IPS DF 6.9 (cell line): ENCODE data around the gene ADGRA1.
A peak's percentile ranks its signal among the peaks of the same experiment; 100 is the strongest.
"Not testable (repeated sequence)": the region's sequence is repeated elsewhere in the genome, so short reads cannot be mapped to it uniquely, and the experiment has no call there.

Source experiments
- DNase-seq: peaks from one replicate; pipeline ENCODE4 v3.0.0-alpha.2; 2013; ENCODE audit warnings: low read depth, low spot score
- H3K27ac ChIP-seq: one replicate; pipeline ENCODE4 v1.5.1; 2013; ENCODE audit warnings: low read length, control low read depth
- H3K27me3 ChIP-seq: 2 replicates; pipeline ENCODE4 v1.6.1; 2013; ENCODE audit warnings: mild to moderate bottlenecking, low read length; ENCODE audit not compliant: control insufficient read depth, insufficient read depth
- H3K36me3 ChIP-seq: 2 replicates; pipeline ENCODE4 v1.6.1; 2013; ENCODE audit warnings: low read length; ENCODE audit not compliant: control insufficient read depth, insufficient read depth
- H3K4me1 ChIP-seq: 2 replicates; pipeline ENCODE4 v1.6.1; 2013; ENCODE audit warnings: low read length; ENCODE audit not compliant: control insufficient read depth, insufficient read depth
- H3K4me3 ChIP-seq: 2 replicates; pipeline ENCODE4 v1.5.1; 2013; ENCODE audit warnings: mild to moderate bottlenecking, low read length
- H3K9me3 ChIP-seq: 2 replicates; pipeline ENCODE4 v1.6.1; 2013; ENCODE audit warnings: low read length, inconsistent platforms; ENCODE audit not compliant: control insufficient read depth, insufficient read depth
- WGBS: extraction: QIAGEN DNeasy Blood & Tissue Kit; methylation state at CpG from one replicate; pipeline ENCODE4 v1.1.7; 2013; ENCODE audit warnings: mixed read lengths, missing lambda C conversion rate; ENCODE audit not compliant: insufficient read length, insufficient coverage; 5-methylcytosine and 5-hydroxymethylcytosine counted together

Gene ADGRA1

DNA sequence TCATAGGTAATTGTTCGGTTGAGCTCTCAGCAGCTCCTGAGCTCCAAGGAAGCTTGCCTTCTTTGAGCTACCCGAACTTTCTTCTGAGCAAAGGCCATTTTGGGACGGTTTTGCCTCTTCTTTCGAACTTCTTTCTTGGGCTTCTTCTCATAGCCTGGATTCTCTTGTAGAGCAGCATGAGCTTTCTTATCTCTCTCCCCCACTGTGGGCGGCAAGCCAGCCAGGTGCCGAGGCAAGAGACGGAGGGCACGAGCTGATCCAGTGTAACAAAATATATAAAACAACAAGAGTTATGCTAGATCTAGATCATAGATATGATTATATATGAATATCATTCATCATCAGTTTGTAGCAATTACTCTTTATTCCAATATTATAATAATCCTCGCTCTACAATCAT lies 55.8 kb downstream of the ADGRA1 start:
- no CpG with 5 or more reads among the region's 9 CpGs for WGBS
- DNase-seq, result no peak
- H3K27me3 ChIP-seq, result no peaks in the 10 kb centered on the region
- no peak overlapping the region for H3K4me3 ChIP-seq
- H3K4me1 ChIP-seq, result peaks cover 1% of the 10 kb centered on the region; the same call in 1 of the 2 replicates
- H3K9me3 ChIP-seq, result no peaks in the 10 kb centered on the region
- H3K36me3 ChIP-seq, result no peaks in the 10 kb centered on the region
- H3K27ac ChIP-seq, result no peak overlapping the region

DNA sequence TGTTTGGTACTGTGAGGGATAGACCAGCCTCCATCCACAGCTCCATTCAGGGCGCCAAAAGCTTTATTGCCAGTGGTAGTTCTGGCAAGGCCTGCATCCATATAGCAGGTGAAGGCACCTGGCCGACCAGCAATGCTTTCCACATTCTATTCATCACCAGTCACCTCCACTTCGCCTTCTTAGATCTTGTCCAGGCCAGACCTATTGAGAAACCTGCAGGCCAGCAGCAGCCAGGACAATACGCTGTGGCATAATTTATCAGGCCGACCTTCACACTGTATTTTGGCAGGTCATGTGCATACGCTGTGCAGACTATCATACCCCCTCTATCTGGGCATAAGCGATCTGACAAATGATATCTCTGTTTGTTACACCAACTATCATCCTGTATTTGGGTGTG lies 57.0 kb downstream of the ADGRA1 start:
- Histone ChIP-seq H3K36me3 (no peaks in the 10 kb centered on the region), H3K27ac (no peak overlapping the region), H3K4me3 (no peak overlapping the region), H3K4me1 (no peaks in the 10 kb centered on the region; the same call in 1 of the 2 replicates), H3K27me3 (no peaks in the 10 kb centered on the region), H3K9me3 (no peaks in the 10 kb centered on the region)
- no peak for DNase-seq
- WGBS, result no CpG with 5 or more reads among the region's 7 CpGs

DNA sequence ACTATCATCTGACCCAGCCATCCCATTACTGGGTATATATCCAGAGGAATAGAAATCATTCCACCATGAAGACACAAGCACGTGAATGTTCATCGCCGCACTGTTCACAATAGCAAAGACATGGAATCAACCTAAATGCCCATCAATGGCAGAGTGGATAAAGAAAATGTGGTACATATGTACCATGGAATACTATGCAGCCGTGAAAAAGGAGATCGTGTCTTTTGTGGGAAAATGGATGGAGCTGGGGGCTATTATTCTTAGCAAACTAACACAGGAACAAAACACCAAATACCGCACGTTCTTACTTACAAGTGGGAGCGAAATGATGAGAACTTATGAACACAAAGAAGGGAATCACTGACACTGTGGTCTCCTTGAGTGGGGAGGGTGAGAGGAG lies 62.5 kb downstream of the ADGRA1 start:
- DNase-seq, result no peak
- Histone ChIP-seq H3K4me3 (no peak overlapping the region), H3K27ac (no peak overlapping the region), H3K4me1 (peaks cover 3% of the 10 kb centered on the region), H3K9me3 (no peaks in the 10 kb centered on the region), H3K27me3 (no peaks in the 10 kb centered on the region), H3K36me3 (no peaks in the 10 kb centered on the region)
- WGBS, result no CpG with 5 or more reads among the region's 8 CpGs

DNA sequence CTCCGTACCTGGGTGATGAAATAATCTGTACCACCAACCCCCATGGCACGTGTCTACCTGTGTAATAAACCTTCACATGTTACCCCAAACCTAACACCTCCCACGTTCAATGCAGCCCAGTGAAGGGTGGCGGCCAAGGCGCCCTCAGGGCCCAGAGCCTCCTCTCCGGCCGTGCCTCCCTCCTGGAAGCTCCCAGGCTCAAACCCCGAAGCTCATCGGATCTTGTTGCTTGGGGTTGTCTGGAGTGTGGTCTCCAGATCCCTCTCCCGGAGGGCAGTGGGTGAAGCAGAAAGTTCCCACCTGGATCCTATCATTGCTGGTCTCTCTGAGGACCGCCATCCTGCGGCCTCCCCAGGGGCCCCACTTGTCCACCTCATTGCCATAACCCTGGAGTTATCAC lies 62.9 kb downstream of the ADGRA1 start:
- H3K4me1 ChIP-seq, result peaks cover 3% of the 10 kb centered on the region
- H3K27me3 ChIP-seq, result no peaks in the 10 kb centered on the region
- no peak overlapping the region for H3K27ac ChIP-seq
- H3K9me3 ChIP-seq, result no peaks in the 10 kb centered on the region
- no peak overlapping the region for H3K4me3 ChIP-seq
- no CpG with 5 or more reads among the region's 12 CpGs for WGBS
- H3K36me3 ChIP-seq, result no peaks in the 10 kb centered on the region
- no peak for DNase-seq

DNA sequence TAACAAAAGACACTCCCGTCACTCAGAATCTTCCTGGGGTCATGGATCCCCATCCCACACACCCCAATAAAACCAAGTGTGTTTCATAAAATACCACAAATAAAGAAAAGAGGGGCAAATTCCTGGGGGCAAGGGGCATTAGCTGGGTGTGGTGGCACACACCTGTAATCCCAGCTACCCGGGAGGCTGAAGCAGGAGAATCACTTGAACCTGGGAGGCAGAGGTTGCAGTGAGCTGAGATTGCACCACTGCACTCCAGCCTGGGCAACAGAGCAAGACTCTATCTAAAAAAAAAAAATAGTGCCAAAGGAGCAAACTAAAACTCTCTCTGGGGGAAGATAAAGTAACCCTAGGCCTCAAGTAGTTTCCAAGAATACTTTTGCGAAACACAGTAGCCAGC lies 63.3 kb downstream of the ADGRA1 start:
- not testable (repeated sequence) for H3K9me3 ChIP-seq, H3K36me3 ChIP-seq, H3K27ac ChIP-seq, H3K4me1 ChIP-seq, DNase-seq, H3K27me3 ChIP-seq, H3K4me3 ChIP-seq
- no CpG with 5 or more reads among the region's 3 CpGs for WGBS

DNA sequence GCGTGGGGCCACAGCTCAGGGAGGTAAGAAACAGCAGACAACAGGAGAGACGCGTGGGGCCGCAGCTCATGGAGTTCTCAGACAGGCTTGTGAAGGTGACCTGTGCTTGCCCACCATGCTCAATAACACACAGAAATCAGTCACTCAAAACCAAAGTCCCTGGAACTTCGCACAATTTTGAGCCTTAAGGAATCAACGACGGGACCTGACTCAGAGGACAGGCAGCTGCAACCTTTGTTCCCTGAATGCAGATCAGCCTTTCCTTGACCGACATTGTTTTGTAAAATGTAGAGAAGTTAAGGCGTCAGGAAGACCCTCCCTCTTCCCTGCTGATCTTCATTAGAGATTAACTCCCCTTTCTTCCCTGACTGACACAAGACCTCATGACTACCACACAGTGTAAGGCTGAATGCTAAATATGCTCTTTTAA lies 63.8 kb downstream of the ADGRA1 start:
- Histone ChIP-seq H3K4me3 (no peak overlapping the region), H3K36me3 (no peaks in the 10 kb centered on the region), H3K27ac (no peak overlapping the region), H3K27me3 (no peaks in the 10 kb centered on the region), H3K4me1 (peaks cover 3% of the 10 kb centered on the region), H3K9me3 (no peaks in the 10 kb centered on the region)
- WGBS, result no CpG with 5 or more reads among the region's 9 CpGs
- DNase-seq, result peak; percentile 74

DNA sequence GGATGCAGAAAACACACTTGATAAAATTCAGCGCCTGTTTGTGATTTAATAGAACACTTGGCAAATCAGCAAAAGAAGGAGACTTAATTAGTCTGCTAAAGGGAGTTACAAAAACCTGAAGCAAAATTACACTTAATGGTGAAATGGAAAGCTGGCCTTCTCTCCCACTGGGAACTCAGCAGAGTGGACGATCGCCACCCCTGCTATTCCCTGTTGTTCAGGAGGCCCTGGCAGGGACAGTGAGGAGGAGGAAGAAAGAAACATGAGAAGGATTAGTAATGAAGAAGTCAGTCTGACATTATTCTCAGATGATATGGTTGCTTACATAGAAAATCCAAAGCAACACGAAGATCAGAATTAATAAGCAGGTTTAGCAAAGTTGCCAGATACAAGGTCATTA lies 66.7 kb downstream of the ADGRA1 start:
- WGBS, result no CpG with 5 or more reads among the region's 4 CpGs
- H3K4me1 ChIP-seq, result peaks cover 5% of the 10 kb centered on the region
- H3K36me3 ChIP-seq, result no peaks in the 10 kb centered on the region
- no peaks in the 10 kb centered on the region for H3K9me3 ChIP-seq
- H3K27ac ChIP-seq, result no peak overlapping the region
- H3K27me3 ChIP-seq, result no peaks in the 10 kb centered on the region
- H3K4me3 ChIP-seq, result no peak overlapping the region
- no peak for DNase-seq

DNA sequence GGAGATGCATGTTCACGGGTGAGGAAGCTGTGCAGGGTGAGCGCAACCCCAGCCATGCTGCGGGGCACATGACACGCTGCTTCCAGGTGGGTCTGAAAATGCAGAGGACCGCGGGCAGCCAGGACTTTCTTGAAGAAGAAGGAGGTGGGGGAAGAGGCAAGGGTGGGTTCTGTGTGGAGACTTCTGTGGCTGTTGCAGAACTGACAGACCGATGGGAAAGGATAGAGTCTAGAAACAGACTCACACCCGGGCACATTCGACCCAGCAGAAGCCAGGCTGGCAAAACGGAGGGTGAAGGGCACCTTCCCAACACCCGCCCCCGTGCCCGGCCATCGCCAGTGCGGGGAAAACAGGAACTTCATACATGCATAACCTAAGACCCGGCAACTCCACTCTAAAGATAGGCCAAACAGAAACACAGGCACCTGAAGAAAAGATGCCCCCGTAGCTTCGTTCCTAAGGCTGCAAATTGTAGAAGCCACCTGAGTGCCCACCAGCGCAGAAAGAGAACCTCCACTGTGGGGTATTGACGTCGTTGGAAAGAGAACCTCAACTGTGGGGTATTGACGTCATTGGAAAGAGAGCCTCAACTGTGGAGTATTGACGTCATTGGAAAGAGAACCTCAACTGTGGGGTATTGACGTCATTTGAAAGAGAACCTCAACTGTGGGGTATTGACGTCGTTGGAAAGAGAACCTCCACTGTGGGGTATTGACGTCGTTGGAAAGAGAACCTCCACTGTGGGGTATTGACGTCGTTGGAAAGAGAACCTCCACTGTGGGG lies 67.5 kb downstream of the ADGRA1 start:
- Histone ChIP-seq H3K4me1 (peaks cover 5% of the 10 kb centered on the region), H3K27me3 (no peaks in the 10 kb centered on the region), H3K27ac (no peak overlapping the region), H3K36me3 (no peaks in the 10 kb centered on the region), H3K4me3 (no peak overlapping the region), H3K9me3 (no peaks in the 10 kb centered on the region)
- DNase-seq, result no peak
- no CpG with 5 or more reads among the region's 30 CpGs for WGBS

DNA sequence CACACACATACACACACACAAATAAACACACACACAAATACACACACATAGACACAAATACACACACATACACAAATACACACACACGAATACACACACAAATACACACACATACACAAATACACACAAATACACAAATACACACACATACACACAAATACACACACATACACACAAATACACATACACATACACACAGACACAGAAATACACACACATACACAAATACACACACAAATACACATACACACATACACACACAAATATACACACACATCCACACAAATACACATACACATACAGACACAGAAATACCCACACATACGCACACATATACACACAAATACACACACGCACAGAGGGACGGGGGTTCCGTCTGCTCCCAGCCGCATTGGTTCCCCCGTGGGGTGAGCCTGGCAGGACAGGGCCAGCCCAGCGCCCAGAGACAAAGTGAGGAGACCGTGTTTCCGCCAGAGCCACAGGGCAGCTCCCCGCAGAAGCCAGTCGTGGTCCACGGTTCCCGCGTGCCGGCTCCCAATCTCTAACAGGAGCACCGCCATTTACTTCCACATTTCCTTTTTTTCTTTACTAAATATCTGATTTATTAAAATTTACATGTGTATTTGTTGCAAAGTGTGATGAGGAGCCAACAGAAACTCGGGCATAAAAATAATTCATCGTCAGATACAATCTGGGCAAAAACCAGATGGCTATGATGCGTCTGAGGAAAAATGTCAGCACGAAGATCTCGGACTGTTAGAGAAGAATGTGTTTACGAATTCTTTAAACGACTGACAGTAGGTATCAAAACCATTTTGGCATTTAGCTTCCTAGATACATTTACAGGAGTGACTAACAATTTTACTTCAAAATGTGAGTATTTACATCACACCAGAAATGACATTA lies 69.2 kb downstream of the ADGRA1 start:
- no peak for DNase-seq

DNA sequence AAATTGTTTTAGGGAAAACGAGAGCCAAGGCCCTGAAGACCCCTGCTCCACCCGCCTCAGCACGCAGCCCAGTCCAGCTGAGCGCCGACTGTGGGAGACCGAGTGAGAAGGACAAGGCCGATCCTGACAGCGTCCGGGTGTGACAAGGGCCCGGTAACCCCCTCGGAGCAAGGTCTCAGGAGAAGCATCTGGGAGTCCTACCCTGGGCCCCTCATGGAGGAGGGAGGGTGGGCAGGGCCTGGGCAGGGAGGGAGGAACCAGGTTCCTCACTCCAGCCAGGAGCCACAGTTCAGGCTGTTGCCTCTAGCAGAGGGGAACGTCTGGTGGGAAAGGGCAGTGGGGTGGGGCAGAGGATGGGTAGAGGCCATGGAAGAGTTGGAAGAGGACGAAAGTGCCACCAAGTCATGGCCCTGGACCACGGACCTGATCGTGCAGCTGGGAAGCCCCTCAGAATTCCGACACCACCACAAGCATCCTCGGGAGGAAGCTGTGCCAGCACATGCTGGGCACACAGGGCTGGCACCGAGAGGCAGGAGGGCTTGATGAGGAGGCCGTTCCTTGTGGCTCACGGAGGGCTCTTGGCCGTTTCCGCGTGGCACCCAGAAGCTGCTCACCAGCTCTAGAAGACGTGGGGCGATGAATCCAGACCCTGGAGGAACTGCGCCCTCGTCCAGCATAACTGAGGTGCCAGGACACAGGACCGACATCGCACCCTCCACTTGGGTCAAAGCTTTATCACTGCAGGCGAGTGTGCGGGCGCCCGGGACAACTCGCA lies 70.1 kb downstream of the ADGRA1 start:
- Histone ChIP-seq H3K27ac (no peak overlapping the region), H3K4me1 (peaks cover 5% of the 10 kb centered on the region; the same call in 1 of the 2 replicates), H3K9me3 (no peaks in the 10 kb centered on the region), H3K36me3 (no peaks in the 10 kb centered on the region; the same call in 1 of the 2 replicates), H3K4me3 (no peak overlapping the region), H3K27me3 (no peaks in the 10 kb centered on the region)
- DNase-seq, result no peak
- WGBS, result no CpG with 5 or more reads among the region's 34 CpGs

More for the DNA sequence above, 69.2 kb downstream of the ADGRA1 start:
- H3K27me3 ChIP-seq, result no peaks in the 10 kb centered on the region
- H3K9me3 ChIP-seq, result no peaks in the 10 kb centered on the region
- H3K4me1 ChIP-seq, result peaks cover 6% of the 10 kb centered on the region
- 100% methylated on average over 3 of the region's 24 CpGs for WGBS
- H3K4me3 ChIP-seq, result no peak overlapping the region
- no peak overlapping the region for H3K27ac ChIP-seq
- H3K36me3 ChIP-seq, result no peaks in the 10 kb centered on the region; the same call in 1 of the 2 replicates
